Measurements from ENCODE around the gene TEX19. TPM values are rescaled to one million over a fixed set of nuclear protein-coding genes. Genes with fewer than 3 reads are reported as not detected.

Gene TEX19
- total and polyA plus RNA-seq, 2 experiments from 2014 or later: 0.10 to 0.66 TPM

GRCh38 chr17:82321947-82322466 is 37.0 kb upstream of the TEX19 start (continued):
- no peak for TF ChIP-seq ZNF114 (CRISPR knock-in tag; IDR thresholded peaks at IDR 0.05)
- TF ChIP-seq CREB1 (CRISPR knock-in tag; IDR thresholded peaks at IDR 0.05; ENCODE audit: low read depth): no peak
- TF ChIP-seq REST (IDR thresholded peaks at IDR 0.05; ENCODE audit: unreplicated experiment): no peak
- no peak for TF ChIP-seq JUNB (IDR thresholded peaks at IDR 0.05; ENCODE audit: unreplicated experiment)
- no peak for TF ChIP-seq ZNF331 (CRISPR knock-in tag; IDR thresholded peaks at IDR 0.05; ENCODE audit: low read depth)
- no peak for TF ChIP-seq EZH2 (IDR thresholded peaks at IDR 0.05; ENCODE audit: low read depth, unreplicated experiment)

- Mint-ChIP-seq H3K4me1 (peaks cover 13% of the 10 kb centered on the region), H3K4me3 (no peak overlapping the region), H3K36me3 (ENCODE audit: low read depth) (no peaks in the 10 kb centered on the region), H3K27ac (no peak overlapping the region), H3K27me3 (ENCODE audit: insufficient read depth, low read depth, poor library complexity) (peaks cover 11% of the 10 kb centered on the region), H3K9me3 (no peaks in the 10 kb centered on the region)
- H3K4me1 ChIP-seq (ENCODE audit: insufficient read depth): no peaks in the 10 kb centered on the region
- no peak for DNase-seq (ENCODE audit: low spot score)
- no peaks in the 10 kb centered on the region for H3K9me2 ChIP-seq (ENCODE audit: insufficient read depth)
- no peaks in the 10 kb centered on the region for H3K27me3 ChIP-seq (ENCODE audit: insufficient read depth)
- H3K79me2 ChIP-seq (replicated peaks; ENCODE audit: insufficient read depth): no peaks in the 10 kb centered on the region
- no peak for ATAC-seq
- H3K27ac ChIP-seq (ENCODE audit: low read depth): no peak overlapping the region
- peaks cover 14% of the 10 kb centered on the region for H3F3A ChIP-seq (replicated peaks; ENCODE audit: low read depth)
- no peaks in the 10 kb centered on the region for H4K20me1 ChIP-seq (replicated peaks; ENCODE audit: insufficient read depth)
- H3K4me3 ChIP-seq: no peak overlapping the region
- no peak overlapping the region for H2AFZ ChIP-seq
- no peaks in the 10 kb centered on the region for H3K36me3 ChIP-seq (ENCODE audit: insufficient read depth)
- no peak overlapping the region for H3K4me2 ChIP-seq
- TF ChIP-seq POLR2AphosphoS5 (IDR thresholded peaks at IDR 0.05; ENCODE audit: low read depth): no peak
- TF ChIP-seq ZNF114 (CRISPR knock-in tag; IDR thresholded peaks at IDR 0.05): no peak
- TF ChIP-seq ETS1 (IDR thresholded peaks at IDR 0.05): no peak
- no peak for TF ChIP-seq CREB1 (CRISPR knock-in tag; IDR thresholded peaks at IDR 0.05; ENCODE audit: low read depth)
- TF ChIP-seq JUNB (IDR thresholded peaks at IDR 0.05; ENCODE audit: unreplicated experiment): no peak
- TF ChIP-seq REST (IDR thresholded peaks at IDR 0.05; ENCODE audit: unreplicated experiment): no peak
- no peak for TF ChIP-seq NANOG (IDR thresholded peaks at IDR 0.05; ENCODE audit: borderline replicate concordance)
- TF ChIP-seq CTCF (conservative IDR thresholded peaks at IDR 0.05; ENCODE audit: low read depth in 2 of 2): no peak
Observed at GRCh38 chr17:82322526-82323453, 36.3 kb upstream of the TEX19 start.

Data from GM23338 (cell line).